Cortex of kidney (tissue), 1 donor: ENCODE results near the gene VTI1A.
"Not testable (repeated sequence)": the region's sequence is repeated elsewhere in the genome, so short reads cannot be mapped to it uniquely, and the experiment has no call there.

Experiments
- DNase-seq: peaks from one replicate; lab custom pipeline; 2025; lab: John Stamatoyannopoulos, UW

VTI1A gene

DNA sequence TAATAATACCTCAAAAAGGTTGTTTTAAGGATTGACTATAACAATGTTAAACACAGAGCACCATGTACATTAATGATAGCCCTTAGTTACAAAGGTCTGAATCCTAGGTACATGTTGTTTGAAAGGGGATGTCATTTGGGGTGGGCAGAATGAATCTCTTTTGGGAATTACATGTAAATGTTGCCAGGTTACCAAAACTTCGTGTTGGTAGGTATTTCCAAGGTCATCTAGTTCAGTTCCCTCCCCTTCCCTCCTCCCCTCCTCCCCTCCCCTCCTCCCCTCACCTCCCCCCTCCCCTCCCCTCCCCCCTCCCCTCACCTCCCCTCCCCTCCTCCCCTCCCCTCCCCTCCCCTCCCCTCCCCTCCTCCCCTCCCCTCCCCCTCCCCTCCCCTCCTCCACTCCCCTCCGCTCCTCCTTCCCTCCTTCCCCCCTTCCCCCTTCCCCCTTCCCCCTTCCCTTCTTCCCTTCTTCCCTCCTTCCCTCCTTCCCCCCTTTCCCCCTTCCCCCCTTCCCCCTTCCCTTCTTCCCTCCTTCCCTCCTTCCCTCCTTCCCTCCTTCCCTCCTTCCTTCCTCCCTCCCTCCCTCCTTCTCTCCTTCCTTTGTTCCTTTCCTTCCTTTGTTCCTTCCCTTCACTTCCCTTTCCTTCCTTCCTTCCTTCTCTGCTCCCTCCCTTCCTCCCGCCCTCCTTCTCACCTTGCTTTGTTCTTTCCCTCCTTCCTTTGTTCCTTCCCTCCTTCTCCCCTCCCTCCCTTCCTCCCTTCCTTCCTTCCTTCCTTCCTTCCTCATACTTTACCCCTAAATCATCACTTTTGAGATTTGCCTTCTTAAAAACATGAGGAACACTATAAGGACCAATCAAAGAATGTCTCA, 8.1 kb downstream of the VTI1A start:
- DNase-seq: no peak

DNA sequence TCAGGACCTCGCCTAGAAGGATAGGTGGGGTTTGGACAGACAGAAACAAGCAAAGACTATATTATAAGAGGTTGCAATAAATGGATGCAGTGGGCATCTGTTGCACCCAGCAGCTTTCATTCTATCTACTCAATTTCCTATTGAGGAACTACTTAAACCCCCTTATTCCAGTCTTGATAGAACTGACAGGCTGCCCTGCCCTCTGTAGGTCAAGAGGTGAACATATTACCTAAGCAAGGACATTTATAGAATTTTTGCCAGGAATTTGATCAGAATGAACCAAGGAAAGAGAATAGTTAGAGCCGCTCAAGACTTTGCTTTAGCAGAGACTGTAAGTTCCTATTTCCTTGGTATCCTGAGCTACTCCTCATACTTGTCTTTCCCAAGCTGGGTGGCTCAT, 9.5 kb downstream of the VTI1A start:
- DNase-seq: no peak

DNA sequence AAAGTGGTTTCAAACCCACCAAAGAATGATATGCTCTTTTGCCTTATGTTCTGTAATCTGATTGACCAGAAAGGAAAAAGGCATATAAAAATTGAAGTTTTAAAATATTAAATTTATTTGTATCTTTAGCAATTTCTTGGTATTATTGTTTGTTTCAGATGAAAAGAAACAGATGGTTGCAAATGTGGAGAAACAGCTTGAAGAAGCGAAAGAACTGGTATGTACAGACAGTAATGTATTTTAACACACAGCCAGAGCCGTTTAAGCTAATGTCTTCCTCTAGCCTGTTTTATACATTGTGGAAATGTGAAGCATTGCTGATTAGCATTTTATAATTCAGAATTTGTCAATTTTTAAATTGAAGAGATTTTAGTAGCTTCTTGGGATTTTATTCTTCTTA, 13.4 kb downstream of the VTI1A start:
- DNase-seq: no peak

DNA sequence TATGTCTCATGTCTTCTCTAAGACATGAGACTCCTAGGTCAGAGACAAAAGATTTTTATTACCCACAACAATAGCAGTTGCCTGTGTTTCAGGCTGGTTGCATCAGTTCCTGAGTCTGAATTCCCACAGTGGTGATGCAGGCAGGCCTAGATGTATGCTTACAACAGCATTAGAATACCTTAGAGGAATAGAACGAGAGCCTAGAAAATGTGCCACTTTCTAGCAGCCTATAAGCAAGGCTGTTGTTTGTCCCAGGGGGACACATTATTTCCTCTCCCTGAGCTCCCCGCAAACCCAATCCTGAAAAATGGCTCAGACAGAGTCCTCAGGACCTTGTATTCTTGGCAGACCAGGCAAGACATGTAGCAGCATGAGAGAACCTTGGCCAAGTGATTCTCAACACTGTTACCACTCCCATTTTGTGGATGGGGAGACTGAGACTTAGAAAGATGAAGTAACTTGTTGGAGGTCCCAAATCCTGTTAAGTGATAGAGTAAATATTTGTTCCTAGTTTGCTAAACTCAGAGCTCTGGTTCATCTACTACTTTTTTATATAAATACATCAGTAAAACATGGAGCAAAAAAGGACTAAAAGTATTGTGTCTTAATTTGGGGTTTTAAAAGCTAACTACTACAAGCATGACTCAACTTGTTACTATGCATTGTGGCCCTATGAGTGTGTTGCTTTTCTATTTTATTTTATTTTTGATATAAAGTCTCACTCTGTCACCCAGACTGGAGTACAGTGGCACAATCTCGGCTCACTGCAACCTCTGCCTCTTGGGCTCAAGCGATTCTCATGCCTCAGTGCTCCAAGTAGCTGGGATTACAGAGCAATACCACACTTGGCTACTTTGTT, 14.2 kb downstream of the VTI1A start:
- DNase-seq: no peak

DNA sequence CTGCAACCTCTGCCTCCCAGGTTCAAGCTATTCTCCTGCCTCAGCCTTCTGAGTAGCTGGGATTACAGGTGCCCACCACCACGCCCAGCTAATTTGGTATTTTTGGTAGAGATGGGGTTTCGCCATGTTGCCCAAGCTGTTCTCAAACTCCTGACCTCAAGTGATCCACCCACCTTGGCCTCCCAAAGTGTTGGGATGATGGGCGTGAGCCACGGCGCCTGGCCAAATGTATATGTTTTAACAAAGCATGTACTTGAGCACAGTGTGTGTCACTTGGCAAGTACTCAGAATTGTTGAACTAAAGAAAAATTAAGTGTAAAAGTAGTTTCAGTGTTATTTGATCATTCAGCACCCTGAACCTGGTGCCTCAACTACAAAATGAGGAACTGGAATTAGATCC, 17.1 kb downstream of the VTI1A start:
- not testable (repeated sequence) for DNase-seq

DNA sequence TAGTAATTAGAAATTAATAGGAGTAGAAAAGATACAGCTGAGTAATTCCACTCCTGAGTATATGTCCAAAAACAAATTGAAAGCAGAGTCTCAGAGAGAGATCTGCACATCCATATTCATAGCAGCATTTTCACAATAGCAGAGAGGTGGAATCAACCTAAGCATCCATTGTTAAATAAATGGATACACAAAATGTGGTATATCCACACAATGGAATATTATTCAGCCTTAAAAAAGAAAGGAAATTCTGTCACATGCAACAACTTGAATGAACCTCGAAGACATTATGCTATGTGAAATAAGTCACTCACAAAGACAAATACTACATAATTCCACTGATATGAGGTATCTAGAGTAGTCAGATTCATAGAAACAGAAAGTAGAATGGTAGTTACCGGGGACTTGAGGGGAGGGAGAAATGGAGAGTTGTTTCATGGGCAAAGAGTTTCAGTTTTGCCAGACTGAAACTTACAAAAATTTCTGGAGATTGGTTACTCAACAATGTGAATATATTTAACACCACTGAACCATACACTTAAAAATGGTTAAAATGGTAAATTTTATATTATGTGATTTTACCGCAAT, 18.4 kb downstream of the VTI1A start:
- DNase-seq: no peak

- DNase-seq: no peak
Measured at GRCh38 chr10:112466802-112467201, 19.8 kb downstream of the VTI1A start.

- DNase-seq: no peak
Measured at GRCh38 chr10:112467541-112468075, 20.6 kb downstream of the VTI1A start.

DNA sequence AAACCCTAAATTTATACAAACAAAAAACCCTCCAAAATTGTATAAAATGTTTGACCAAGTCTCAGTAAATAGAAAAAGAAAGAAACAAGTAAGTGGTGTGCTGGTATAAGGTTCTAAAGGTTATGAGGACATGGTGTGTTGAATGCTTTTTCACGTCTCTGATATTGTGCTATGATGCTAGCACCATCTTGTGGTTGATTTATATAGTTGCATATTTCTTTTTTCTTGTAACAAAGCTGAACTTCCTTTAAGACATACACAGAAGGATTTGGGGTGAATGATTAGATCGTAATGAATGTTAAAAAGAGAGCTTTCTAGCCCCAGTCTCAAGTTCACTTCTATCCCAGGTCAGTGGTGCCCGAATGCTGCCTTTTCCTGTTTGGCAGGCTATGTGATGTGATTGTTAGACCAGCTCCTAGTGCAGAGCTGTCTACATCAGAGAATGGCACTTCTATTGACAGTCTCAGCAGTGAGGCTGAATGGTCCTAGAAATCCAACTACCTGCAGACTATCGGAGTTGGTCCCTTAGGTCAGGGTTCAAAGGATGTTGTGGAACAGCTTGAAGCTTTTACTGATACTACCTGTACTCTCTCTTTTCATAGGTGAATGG, 25.0 kb downstream of the VTI1A start:
- no peak for DNase-seq

DNA sequence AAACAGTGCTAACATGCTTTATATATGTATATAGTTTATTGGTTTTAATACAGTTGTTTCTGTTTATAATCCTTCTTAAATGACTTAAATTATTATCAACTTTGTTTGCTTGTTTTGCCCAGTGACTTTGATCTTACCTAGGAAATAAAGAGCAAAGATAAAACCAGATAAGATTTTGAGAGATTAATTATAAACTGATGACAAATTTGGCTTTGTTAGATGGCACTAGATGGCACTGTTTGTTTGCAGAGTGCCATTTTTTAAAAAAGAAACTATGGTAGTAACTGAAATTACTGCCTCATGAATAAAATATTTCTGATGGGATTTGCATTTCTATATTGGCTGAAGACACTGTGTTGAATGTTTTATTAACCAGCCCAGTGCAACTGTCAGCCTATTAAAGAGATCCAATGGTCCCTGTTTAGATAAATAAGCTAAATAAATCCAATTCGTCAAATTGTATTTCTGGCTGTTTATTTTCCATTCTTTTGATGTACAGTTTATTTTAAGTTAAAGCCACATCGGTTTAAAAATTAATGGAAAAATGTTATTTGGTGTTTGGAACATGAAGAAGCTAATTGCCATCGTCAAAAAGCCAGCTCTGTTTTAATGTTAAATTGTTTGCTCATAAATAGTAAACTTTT, 28.7 kb downstream of the VTI1A start:
- no peak for DNase-seq

- DNase-seq: no peak
Measured at GRCh38 chr10:112481602-112482001, 34.6 kb downstream of the VTI1A start.

DNA sequence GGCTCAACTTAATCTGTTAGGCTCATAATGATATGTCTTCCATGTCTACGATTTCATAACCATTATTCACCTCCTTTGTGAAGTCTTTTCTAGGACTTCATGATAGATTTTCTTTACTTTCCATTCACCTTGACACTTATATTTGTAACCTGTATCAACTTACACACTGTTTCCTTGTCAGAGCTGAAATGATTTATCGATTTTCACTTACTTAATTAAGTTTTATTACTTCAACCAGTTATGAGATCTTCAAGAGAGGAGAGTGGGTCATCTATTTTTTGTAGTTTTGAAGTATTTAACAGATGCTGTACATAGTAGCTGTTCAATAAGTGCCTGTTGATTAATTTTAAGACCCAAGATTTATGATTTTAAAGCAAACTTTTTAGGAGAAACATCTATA, 37.4 kb downstream of the VTI1A start:
- DNase-seq: no peak

GRCh38 chr10:112487964-112488363, 40.9 kb downstream of the VTI1A start:
- DNase-seq: no peak

DNA sequence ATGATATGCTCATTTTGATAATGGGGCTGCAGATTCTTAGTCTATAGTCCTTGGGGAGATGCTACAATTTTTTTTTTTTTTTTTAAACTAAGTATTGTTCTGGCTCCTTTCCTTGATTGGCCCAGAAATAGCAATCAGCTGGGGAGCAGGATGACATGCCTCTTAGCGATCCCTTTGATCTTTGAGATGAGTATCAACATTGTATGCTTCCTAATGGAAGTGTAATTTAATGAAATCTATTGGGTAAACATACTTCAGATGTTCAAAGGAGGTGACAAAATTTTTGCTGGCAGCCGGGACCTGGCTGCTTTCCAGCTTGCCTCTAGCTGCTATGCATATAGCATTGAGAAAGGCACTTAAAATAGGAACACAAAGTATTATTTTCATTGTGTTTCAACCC, 43.5 kb downstream of the VTI1A start:
- no peak for DNase-seq

- DNase-seq: no peak
Measured at GRCh38 chr10:112491144-112491543, 44.1 kb downstream of the VTI1A start.

- no peak for DNase-seq
Measured at GRCh38 chr10:112492736-112493135, 45.7 kb downstream of the VTI1A start.

DNA sequence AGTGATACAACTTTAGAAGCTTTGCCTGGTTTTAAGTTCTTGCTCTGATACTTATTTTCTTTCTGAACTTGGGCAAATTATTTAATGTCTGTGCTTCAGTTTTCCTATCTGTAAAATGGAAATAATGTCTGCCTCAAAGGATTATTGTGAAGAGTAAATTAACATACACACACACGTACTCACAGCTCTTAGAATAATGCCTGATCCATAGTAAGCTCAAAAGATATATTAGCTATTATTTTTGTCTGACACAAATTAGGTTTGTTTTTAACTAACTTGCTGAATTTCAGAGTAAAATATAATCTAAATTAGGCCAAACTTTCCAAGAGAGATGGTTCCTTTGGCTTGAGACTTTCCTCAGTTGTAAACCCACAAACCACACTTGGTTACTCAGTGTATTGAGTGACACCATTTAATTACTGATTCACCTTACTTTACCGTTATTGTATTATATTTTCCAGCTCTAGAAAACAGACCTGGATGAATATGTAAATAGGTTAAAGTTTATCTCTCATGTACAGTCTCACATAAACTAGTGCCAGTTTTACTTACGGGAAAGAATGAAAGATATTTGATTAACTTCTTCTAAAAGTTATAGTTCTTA, 50.4 kb downstream of the VTI1A start:
- no peak for DNase-seq

GRCh38 chr10:112498806-112499205, 51.8 kb downstream of the VTI1A start:
- DNase-seq: no peak

GRCh38 chr10:112499985-112500384, 53.0 kb downstream of the VTI1A start:
- not testable (repeated sequence) for DNase-seq

DNA sequence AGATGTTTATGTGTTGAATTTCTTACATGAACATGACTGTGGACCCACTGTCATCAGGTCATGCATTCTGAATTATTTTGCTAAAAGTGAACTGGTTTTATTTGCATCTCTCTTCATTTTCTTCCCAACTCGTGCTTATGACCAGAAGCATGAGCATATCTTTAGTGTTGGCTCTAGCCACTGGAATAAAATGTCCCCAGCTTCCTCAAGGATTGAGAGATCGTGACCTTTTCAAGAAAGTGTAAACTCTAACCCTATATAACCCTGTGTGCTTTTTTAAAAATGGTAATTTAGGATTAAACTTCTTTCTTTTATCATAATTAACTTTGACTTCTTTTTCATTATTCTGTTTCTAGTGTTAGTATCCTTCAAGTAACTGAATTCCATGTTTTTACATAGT, 55.5 kb downstream of the VTI1A start:
- DNase-seq: no peak

GRCh38 chr10:112503643-112504042, 56.6 kb downstream of the VTI1A start:
- no peak for DNase-seq
